DMS53 treated with DMSO at 0.1 percent for 48 hours (cell line): ENCODE measurements around the gene PTGIS.
"Not testable (repeated sequence)": the region's sequence is repeated elsewhere in the genome, so short reads cannot be mapped to it uniquely, and the experiment has no call there.

Source experiments
- DNase-seq: peaks from one replicate; lab custom pipeline; 2025; ENCODE audit not compliant: unreplicated experiment; lab: John Stamatoyannopoulos, UW

The PTGIS gene

GRCh38 chr20:49579874-49580812, 12.2 kb upstream of the PTGIS start:
- DNase-seq: no peak

DNA sequence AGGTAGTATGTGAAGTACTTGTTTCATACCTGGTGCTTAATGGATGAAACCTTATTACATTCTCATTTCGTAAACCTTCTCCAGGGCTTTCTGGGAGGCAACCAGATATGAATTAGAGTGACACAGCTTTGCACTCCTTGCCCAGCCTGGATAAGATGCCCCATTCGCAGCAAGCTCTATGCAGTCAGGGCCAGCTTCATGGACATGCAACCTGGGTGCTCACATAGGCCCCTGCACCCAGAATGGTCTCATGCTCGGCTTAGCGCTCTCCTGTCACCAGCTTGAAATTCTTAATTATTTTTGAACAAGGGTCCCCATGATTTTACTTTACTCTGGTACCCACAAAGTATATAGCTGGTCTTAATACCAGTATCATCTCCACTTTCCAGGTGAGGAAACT, 11.3 kb upstream of the PTGIS start:
- DNase-seq: no peak

GRCh38 chr20:49578436-49578835, 10.5 kb upstream of the PTGIS start:
- no peak for DNase-seq

DNA sequence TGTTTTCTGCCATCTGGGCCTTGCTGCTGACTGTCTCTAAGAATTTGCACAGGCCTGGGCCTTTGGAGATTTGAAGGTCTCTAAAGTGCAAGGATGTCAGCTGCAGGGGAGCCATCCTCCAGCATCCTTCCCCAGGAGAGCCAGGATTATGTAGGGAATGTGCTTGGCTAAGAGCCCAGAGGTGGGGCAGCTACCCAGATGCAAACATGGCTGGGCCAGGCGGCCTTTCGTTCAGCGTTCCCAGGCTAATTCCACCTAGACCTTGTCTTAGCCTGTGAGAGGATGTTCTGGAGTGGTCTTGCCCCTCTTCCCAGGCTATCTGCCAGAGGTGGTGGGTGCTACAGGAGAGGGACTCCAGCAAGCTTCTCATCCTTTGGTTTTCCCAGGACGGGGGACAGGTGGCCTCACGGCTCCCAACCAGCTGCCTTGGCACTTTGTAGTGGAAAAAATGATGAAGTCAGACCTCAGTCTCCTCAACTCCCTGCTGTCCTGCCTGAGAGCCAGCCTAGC, 7.7 kb upstream of the PTGIS start:
- no peak for DNase-seq

GRCh38 chr20:49573900-49574416, 6.0 kb upstream of the PTGIS start:
- no peak for DNase-seq

DNA sequence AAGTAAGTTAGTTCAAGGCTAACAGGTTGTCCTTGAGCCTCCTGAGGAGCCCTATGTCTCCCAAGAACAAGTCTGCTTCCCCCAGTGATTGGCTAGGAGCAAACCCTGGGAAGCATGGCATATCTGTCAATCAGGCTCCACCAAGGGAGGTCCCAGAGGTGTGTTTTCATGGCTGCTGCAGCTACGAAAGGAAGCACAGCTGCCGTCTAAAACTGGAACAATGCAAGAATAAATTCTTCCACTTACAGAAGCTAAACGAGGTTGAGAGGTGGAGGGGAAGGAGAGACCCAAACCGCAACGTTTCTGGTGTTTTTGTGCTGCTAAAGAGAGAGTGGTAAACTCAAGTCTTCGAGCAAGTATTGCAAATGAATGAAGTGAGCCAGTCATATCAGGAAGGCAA, 4.9 kb upstream of the PTGIS start:
- no peak for DNase-seq

DNA sequence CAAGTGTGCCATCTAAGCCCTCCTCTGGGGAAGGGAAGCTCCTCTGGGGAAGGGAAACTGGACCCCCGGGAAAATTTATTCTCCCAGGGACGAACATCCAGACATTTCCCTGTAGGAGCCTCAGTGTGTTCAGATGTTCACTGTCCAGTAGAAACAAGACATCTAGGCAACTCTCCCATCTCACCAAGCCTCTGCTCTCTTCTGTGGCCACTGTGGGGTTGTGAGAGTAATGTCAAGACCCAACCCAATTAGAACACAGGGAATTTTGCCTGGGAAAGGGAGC, 3.6 kb upstream of the PTGIS start:
- DNase-seq: no peak

DNA sequence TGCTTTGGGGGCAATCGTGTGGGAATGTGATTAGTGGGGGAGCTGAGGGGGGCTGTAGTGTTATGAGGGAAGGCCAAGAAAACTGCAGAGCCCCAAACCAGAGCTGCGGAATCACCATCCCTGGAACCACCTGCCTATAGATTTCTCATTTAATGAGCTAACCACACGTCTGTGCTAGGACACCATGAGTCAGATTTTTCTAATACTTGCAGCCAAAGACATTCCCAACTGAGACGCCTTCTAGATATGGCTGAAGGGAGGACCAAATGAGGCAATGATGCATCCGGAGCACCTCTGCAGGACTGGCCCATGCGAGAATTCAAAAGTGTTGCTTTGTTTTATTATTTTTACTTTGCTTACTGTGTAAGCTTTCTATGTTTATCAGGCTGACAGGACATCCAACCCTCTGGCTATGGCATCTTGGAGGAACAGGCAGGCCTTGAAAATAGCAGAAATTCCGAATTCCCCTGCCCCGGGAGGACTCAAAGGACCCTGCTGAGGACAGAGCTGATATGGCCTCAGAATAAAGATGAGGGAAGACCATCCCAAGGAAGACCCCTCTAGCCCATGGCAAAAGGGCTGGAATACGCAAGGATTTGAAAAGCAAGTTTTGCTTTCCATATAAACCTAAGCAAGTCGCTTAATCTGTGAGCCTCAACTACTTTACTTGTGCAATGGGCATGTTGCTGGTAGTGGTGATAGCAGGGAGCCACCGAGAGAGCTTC, 3.1 kb upstream of the PTGIS start:
- DNase-seq: no peak

GRCh38 chr20:49570161-49570827, 2.4 kb upstream of the PTGIS start:
- no peak for DNase-seq

- no peak for DNase-seq
Measured at GRCh38 chr20:49569411-49570115, 1.6 kb upstream of the PTGIS start.

DNA sequence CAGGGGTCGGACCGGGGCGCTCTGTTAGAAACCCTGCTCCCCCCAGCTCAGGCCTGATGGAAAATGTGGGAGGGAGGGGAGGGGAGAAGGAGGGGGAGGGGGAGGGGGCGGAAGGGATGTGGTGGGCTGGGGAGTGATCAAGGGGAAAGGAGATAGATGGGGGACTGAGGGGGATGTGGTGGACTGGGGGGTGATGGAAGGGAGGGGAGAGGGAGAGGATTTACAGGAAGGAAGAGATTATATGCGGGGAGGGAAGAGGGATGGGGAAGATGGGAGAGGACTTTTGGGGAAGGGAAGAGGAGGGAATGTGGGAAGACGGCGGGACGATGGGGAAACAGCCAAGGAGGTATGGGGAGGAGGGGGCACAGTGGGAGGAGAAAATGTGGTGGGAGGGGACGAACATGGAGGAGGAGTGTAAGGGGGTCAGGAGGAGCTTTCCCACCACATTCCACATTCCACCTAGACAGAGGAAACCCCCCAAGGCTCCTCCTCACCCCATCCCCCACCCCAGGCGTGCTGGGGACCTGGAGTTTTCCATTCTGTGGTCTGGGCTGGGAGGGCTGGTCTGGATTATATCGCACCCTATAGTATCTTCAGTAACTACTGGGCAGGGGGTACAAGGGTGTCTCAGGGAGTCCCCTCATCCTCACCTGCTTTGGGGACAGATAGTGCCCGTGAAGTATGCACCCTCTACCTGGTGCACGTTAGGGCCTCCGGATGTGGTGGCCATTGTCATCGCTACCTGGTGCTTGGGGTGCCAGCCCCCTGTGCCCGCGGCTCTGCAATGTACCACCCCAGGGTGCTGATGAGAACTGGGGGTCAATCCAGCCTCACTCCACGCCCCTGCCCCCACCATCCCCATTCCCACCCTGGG, 578 bp upstream of the PTGIS start:
- DNase-seq: no peak

GRCh38 chr20:49566401-49567364, 1.3 kb downstream of the PTGIS start:
- no peak for DNase-seq

DNA sequence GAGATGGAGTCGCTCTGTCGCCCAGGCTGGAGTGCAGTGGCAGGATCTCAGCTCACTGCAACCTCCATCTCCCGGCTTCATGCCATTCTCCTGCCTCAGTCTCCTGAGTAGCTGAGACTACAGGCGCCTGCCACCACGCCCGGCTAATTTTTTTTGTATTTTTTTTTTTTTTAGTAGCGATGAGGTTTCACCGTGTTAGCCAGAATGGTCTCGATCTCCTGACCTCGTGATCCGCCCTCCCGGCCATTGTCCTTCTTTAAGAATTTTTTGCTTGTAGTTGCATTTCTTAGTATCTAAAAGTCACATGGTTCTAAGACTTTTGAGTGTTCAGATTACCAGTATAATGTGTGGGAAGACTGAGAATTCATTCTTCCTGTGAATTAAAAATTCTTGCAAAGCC, 2.9 kb downstream of the PTGIS start:
- DNase-seq: not testable (repeated sequence)

- no peak for DNase-seq
Measured at GRCh38 chr20:49563015-49563980, 4.6 kb downstream of the PTGIS start.

DNA sequence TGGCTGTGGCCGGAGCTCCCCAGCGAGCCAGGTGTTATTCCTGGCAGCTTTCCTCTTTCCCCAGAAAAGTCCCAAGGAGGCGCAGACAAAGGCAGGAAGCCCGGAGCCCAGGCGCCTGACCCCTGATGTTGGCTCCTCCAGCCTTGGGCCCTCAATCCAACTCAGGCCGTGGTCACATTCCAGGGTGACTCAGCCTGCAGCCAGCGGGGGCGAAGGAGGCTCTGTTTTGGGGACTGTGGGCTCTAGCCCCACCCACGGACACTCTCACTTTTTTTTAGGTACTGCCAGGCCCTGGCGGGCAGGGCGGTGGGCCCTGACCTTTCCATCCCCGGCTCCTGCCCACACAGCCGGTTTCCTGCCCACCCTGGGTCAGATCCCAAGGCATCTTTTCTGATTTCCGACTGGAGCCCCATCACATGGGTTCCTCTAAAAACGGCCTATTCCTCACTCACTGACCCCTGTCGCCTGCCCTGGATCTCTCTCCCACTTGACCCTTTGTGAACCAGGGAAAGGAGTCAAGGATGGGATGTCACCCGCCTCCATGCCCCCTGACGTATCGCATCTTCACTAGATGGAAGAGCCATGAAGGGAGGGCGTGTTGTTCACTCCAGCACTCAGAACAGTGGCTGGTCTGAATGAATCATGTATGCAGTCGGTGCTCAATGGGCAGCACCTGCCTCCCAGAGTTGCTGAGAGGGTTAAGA, 5.5 kb downstream of the PTGIS start:
- DNase-seq: no peak

- DNase-seq: no peak
Measured at GRCh38 chr20:49561806-49562205, 6.1 kb downstream of the PTGIS start.

GRCh38 chr20:49561256-49561655, 6.7 kb downstream of the PTGIS start:
- no peak for DNase-seq
